Measurements from ENCODE around the gene TASP1.

Gene TASP1

GRCh38 chr20:13567663-13568062 is 71.1 kb downstream of the TASP1 start:
- in situ Hi-C loops (cut with MboI; ENCODE audit: low pct_unique_long_range_greater_than_20kb, low sequenced_read_pairs, unreplicated experiment) = loop anchor here (25.0 kb wide), 1 partner anchor 455 kb away; no protein-coding TSS in a partner anchor
- no peak for DNase-seq (ENCODE audit: low spot score)
- no peak for TF ChIP-seq CTCF (IDR thresholded peaks at IDR 0.05; ENCODE audit: extremely low read depth, insufficient read depth, missing control alignments)

- DNase-seq (ENCODE audit: low spot score) = no peak
- in situ Hi-C loops (cut with MboI; ENCODE audit: low pct_unique_long_range_greater_than_20kb, low sequenced_read_pairs, unreplicated experiment) = loop anchor here (25.0 kb wide), 1 partner anchor 452 kb away; no protein-coding TSS in a partner anchor
- TF ChIP-seq CTCF (IDR thresholded peaks at IDR 0.05; ENCODE audit: extremely low read depth, insufficient read depth, missing control alignments) = no peak
Observed at GRCh38 chr20:13563854-13564253, 74.9 kb downstream of the TASP1 start.

- in situ Hi-C loops (cut with MboI; ENCODE audit: low pct_unique_long_range_greater_than_20kb, low sequenced_read_pairs, unreplicated experiment) = loop anchor here (25.0 kb wide), 1 partner anchor 442 kb away; no protein-coding TSS in a partner anchor
- no peak for TF ChIP-seq CTCF (IDR thresholded peaks at IDR 0.05; ENCODE audit: extremely low read depth, insufficient read depth, missing control alignments)
- DNase-seq (ENCODE audit: low spot score) = no peak
Observed at GRCh38 chr20:13554706-13555105, 84.0 kb downstream of the TASP1 start.

- DNase-seq (ENCODE audit: low spot score) = no peak
- in situ Hi-C loops (cut with MboI; ENCODE audit: low pct_unique_long_range_greater_than_20kb, low sequenced_read_pairs, unreplicated experiment) = loop anchor here (25.0 kb wide), 1 partner anchor 442 kb away; no protein-coding TSS in a partner anchor
- no peak for TF ChIP-seq CTCF (IDR thresholded peaks at IDR 0.05; ENCODE audit: extremely low read depth, insufficient read depth, missing control alignments)
Observed at GRCh38 chr20:13554076-13554475, 84.7 kb downstream of the TASP1 start.

GRCh38 chr20:13552061-13552460 is 86.7 kb downstream of the TASP1 start:
- DNase-seq (ENCODE audit: low spot score) = no peak

GRCh38 chr20:13549451-13549850 is 89.3 kb downstream of the TASP1 start:
- no peak for TF ChIP-seq CTCF (IDR thresholded peaks at IDR 0.05; ENCODE audit: extremely low read depth, insufficient read depth, missing control alignments)
- in situ Hi-C loops (cut with MboI; ENCODE audit: low pct_unique_long_range_greater_than_20kb, low sequenced_read_pairs, unreplicated experiment) = no loop called here
- no peak for DNase-seq (ENCODE audit: low spot score)

More at GRCh38 chr20:13552061-13552460, 86.7 kb downstream of the TASP1 start:
- in situ Hi-C loops (cut with MboI; ENCODE audit: low pct_unique_long_range_greater_than_20kb, low sequenced_read_pairs, unreplicated experiment) = loop anchor here (25.0 kb wide), 1 partner anchor 440 kb away; no protein-coding TSS in a partner anchor
- TF ChIP-seq CTCF (IDR thresholded peaks at IDR 0.05; ENCODE audit: extremely low read depth, insufficient read depth, missing control alignments) = no peak
